ENCODE data around the gene SLC13A1.

GRCh38 chr7:123120286-123120685, 79.5 kb downstream of the SLC13A1 start:
- no peak for TF ChIP-seq FOSL2 (IDR thresholded peaks at IDR 0.05)
- TF ChIP-seq FOSL2 (CRISPR knock-in tag; IDR thresholded peaks at IDR 0.05) = no peak
- TF ChIP-seq CTCF (IDR thresholded peaks at IDR 0.05) = no peak
- no peak for TF ChIP-seq CBX8 (IDR thresholded peaks at IDR 0.05)
- no peak for TF ChIP-seq RFX5 (IDR thresholded peaks at IDR 0.05)
- no peak for TF ChIP-seq MAFK (IDR thresholded peaks at IDR 0.05; ENCODE audit: partially characterized antibody)
- no peak for TF ChIP-seq EP300 (IDR thresholded peaks at IDR 0.05)
- TF ChIP-seq CHD4 (IDR thresholded peaks at IDR 0.05; ENCODE audit: borderline replicate concordance) = no peak
